HepG2 (cell line): ENCODE measurements around the gene KATNB1. TPM values are rescaled to one million over a fixed set of nuclear protein-coding genes. Genes with fewer than 3 reads are reported as not detected.

Experiments
- ATF5 ChIP-seq: sonication (generic); formaldehyde crosslinking; IDR thresholded peaks from 2 replicates; pipeline ENCODE4 v1.4.0; 2020; ENCODE audit warnings: mild to moderate bottlenecking, low read depth, missing genetic modification reagents
- CC2D1A ChIP-seq: sonication (generic); formaldehyde crosslinking; IDR thresholded peaks from 2 replicates; pipeline ENCODE4 v1.8.1; 2023; ENCODE audit warnings: mild to moderate bottlenecking, missing genetic modification reagents
- CCDC6 ChIP-seq: sonication (generic); formaldehyde crosslinking; IDR thresholded peaks from 2 replicates; pipeline ENCODE4 v1.8.1; 2022; ENCODE audit warnings: mild to moderate bottlenecking, missing genetic modification reagents, moderate library complexity
- DMAP1 ChIP-seq: IDR thresholded peaks from 2 replicates; pipeline ENCODE4 v1.6.1; 2016
- ELF3 ChIP-seq: IDR thresholded peaks from 2 replicates; pipeline ENCODE4 v1.6.1; 2016; ENCODE audit warnings: missing genetic modification reagents, missing compliant biosample characterization
- IRF9 ChIP-seq: sonication (generic); formaldehyde crosslinking; IDR thresholded peaks from 2 replicates; pipeline ENCODE4 v1.8.0; 2022; ENCODE audit warnings: missing genetic modification reagents, mild to moderate bottlenecking, borderline replicate concordance
- KAT7 ChIP-seq: IDR thresholded peaks from 2 replicates; pipeline ENCODE4 v1.6.1; 2018; ENCODE audit warnings: borderline replicate concordance, missing compliant biosample characterization
- KDM4B ChIP-seq: sonication (generic); formaldehyde crosslinking; IDR thresholded peaks from 2 replicates; pipeline ENCODE4 v1.4.0; 2020; ENCODE audit warnings: missing genetic modification reagents
- MED13 ChIP-seq: sonication (generic); formaldehyde crosslinking; IDR thresholded peaks from 2 replicates; pipeline ENCODE4 v1.5.0; 2020; ENCODE audit warnings: missing genetic modification reagents
- MXD4 ChIP-seq: IDR thresholded peaks from 2 replicates; pipeline ENCODE4 v1.6.1; 2016; ENCODE audit warnings: mild to moderate bottlenecking, missing biosample characterization, missing genetic modification reagents
- NFE2L2 ChIP-seq: fragments of 150-350 bp; IDR thresholded peaks from 2 replicates; pipeline ENCODE4 v1.6.1; 2014; ENCODE audit warnings: low read length
- POLR2A ChIP-seq, 2 experiments: IDR thresholded peaks; 2 replicates each; pipeline ENCODE4 v1.6.1; 2011; ENCODE audit warnings: low read depth in 2 of 2, low read length in 2 of 2, mild to moderate bottlenecking in 1 of 2, moderate library complexity in 1 of 2; ENCODE audit not compliant: insufficient read depth in 1 of 2
- RBAK ChIP-seq: sonication (generic); formaldehyde crosslinking; IDR thresholded peaks from 2 replicates; pipeline ENCODE4 v1.5.1; 2020; ENCODE audit warnings: mild to moderate bottlenecking, missing genetic modification reagents
- SATB2 ChIP-seq: sonication (generic); formaldehyde crosslinking; IDR thresholded peaks from 2 replicates; pipeline ENCODE4 v1.5.0; 2020; ENCODE audit warnings: missing genetic modification reagents
- SNRNP70 ChIP-seq: fragments of 200-400 bp; formaldehyde crosslinking; IDR thresholded peaks from 2 replicates; pipeline ENCODE4 v1.6.1; 2017; ENCODE audit warnings: mild to moderate bottlenecking, low read depth, low read length, moderate library complexity
- TRIM22 ChIP-seq: fragments of 450-650 bp; IDR thresholded peaks from 2 replicates; pipeline ENCODE4 v1.6.1; 2017
- ZEB1 ChIP-seq: IDR thresholded peaks from 2 replicates; pipeline ENCODE4 v1.6.1; 2012; ENCODE audit warnings: mild to moderate bottlenecking, low read depth, inconsistent platforms; ENCODE audit not compliant: insufficient replicate concordance
- ZFP36 ChIP-seq: fragments of 150-350 bp; IDR thresholded peaks from 2 replicates; pipeline ENCODE4 v1.6.1; 2018; ENCODE audit warnings: borderline replicate concordance, low read length, low read depth; ENCODE audit not compliant: partially characterized antibody
- ZFP37 ChIP-seq: sonication (generic); formaldehyde crosslinking; IDR thresholded peaks from 2 replicates; pipeline ENCODE4 v1.4.0; 2020; ENCODE audit warnings: missing genetic modification reagents, borderline replicate concordance
- ZKSCAN5 ChIP-seq: sonication (generic); formaldehyde crosslinking; IDR thresholded peaks from 2 replicates; pipeline ENCODE4 v1.5.1; 2020; ENCODE audit warnings: mild to moderate bottlenecking, missing genetic modification reagents
- ZNF24 ChIP-seq: fragments of 450-650 bp; IDR thresholded peaks from 2 replicates; pipeline ENCODE4 v1.6.1; 2017; ENCODE audit warnings: antibody characterized with exemption, mild to moderate bottlenecking
- ZNF281 ChIP-seq: sonication (generic); formaldehyde crosslinking; IDR thresholded peaks from 2 replicates; pipeline ENCODE4 v1.4.0; 2020; ENCODE audit warnings: missing genetic modification reagents, borderline replicate concordance
- ZNF614 ChIP-seq: IDR thresholded peaks from 2 replicates; pipeline ENCODE4 v1.6.1; 2018; ENCODE audit warnings: missing biosample characterization, missing genetic modification reagents, inconsistent platforms, borderline replicate concordance
- ZNF709 ChIP-seq: sonication (generic); formaldehyde crosslinking; IDR thresholded peaks from 2 replicates; pipeline ENCODE4 v1.5.0; 2020; ENCODE audit warnings: mild to moderate bottlenecking, missing genetic modification reagents
- ZSCAN22 ChIP-seq: sonication (generic); formaldehyde crosslinking; IDR thresholded peaks from 2 replicates; pipeline ENCODE4 v1.4.0; 2020; ENCODE audit warnings: mild to moderate bottlenecking, missing genetic modification reagents
- ZSCAN30 ChIP-seq: sonication (generic); formaldehyde crosslinking; IDR thresholded peaks from 2 replicates; pipeline ENCODE4 v1.5.0; 2020; ENCODE audit warnings: mild to moderate bottlenecking, missing genetic modification reagents
- polyA plus RNA-seq, 8 experiments: library from polyadenylated mRNA; depleted of rRNA in 3 of 8; stranded (reverse) in 7 of 8; unstranded in 1 of 8; fragments of >200 nt; fragmentation: Illumina TruSeq in 4 of 8; extraction: Trizol in 4 of 8; gene quantifications; 2 replicates each; pipeline versions ENCODE4 v1.2.1 to v1.2.3, GENCODE V29; 2011 to 2016; ENCODE audit warnings: low read depth in 4 of 8, missing spikeins in 1 of 8, mixed read lengths in 1 of 8; ENCODE audit not compliant: insufficient read depth in 1 of 8
- total RNA-seq, 5 experiments: library from RNA; depleted of rRNA; stranded (reverse); fragments of >200 nt; fragmentation: Illumina TruSeq; extraction: Trizol; gene quantifications; 2 replicates each; pipeline ENCODE4 v1.2.3, GENCODE V29; 2016; ENCODE audit warnings: low read depth in 1 of 5

KATNB1 gene
- total and polyA plus RNA-seq, 2 of the 13 experiments (the other 11 are each of a cell fraction or from before 2014, with no cell fraction given) = 31.5 to 43.5 TPM

- TF ChIP-seq RBAK (CRISPR knock-in tag) = no peak
- TF ChIP-seq ZFP36 = no peak
- peak; percentile 52; the same call in 1 of the 2 replicates for TF ChIP-seq ZNF614 (CRISPR knock-in tag)
- TF ChIP-seq ELF3 (CRISPR knock-in tag) = 0 out of 2 replicates have a peak, but pooled peaks have one; percentile 24
- no peak for TF ChIP-seq ZEB1
- TF ChIP-seq TRIM22 = no peak
- TF ChIP-seq ZNF281 (CRISPR knock-in tag) = no peak; the same call in 1 of the 2 replicates
- TF ChIP-seq KDM4B (CRISPR knock-in tag) = no peak; the same call in 1 of the 2 replicates
- TF ChIP-seq ZKSCAN5 (CRISPR knock-in tag) = no peak
- no peak for TF ChIP-seq ZFP37 (CRISPR knock-in tag)
- peak; percentile 67; the same call in 1 of the 2 replicates for TF ChIP-seq KAT7 (CRISPR knock-in tag)
- peak; percentile 89 for TF ChIP-seq DMAP1
- no peak for TF ChIP-seq SNRNP70
- TF ChIP-seq CCDC6 (CRISPR knock-in tag) = no peak
- peak; percentile 75; the same call in 1 of the 2 replicates for TF ChIP-seq ZNF709
- TF ChIP-seq ATF5 (CRISPR knock-in tag) = no peak
- TF ChIP-seq ZSCAN30 (CRISPR knock-in tag) = 0 out of 2 replicates have a peak, but pooled peaks have one; percentile 74
- TF ChIP-seq ZSCAN22 (CRISPR knock-in tag) = no peak; the same call in 1 of the 2 replicates
- TF ChIP-seq SATB2 (CRISPR knock-in tag) = peak; percentile 58; the same call in 1 of the 2 replicates
- TF ChIP-seq CC2D1A (CRISPR knock-in tag) = 0 out of 2 replicates have a peak, but pooled peaks have one; percentile 21
- TF ChIP-seq POLR2A (IDR thresholded peaks at IDR 0.05; ENCODE audit: insufficient read depth in 1 of 2, low read depth in 2 of 2, low read length in 2 of 2) = peak; percentile 89 to 90; a peak in 3 of 4 replicates
- TF ChIP-seq MED13 = 0 out of 2 replicates have a peak, but pooled peaks have one; percentile 56
- no peak for TF ChIP-seq ZNF24
- TF ChIP-seq MXD4 = no peak; the same call in 1 of the 2 replicates
- TF ChIP-seq IRF9 (CRISPR knock-in tag) = peak; percentile 88; the same call in 1 of the 2 replicates
- no peak for TF ChIP-seq NFE2L2
Measured at GRCh38 chr16:57734925-57735754, 430 bp upstream of the KATNB1 start (continued).
